Subcutaneous abdominal adipose tissue (tissue), 5 donors: ENCODE measurements around the gene SLC41A1.

ENCODE experiments used
- H3K27ac ChIP-seq: one replicate; pipeline ENCODE4 v1.7.0; 2013; ENCODE audit warnings: low read depth, mild to moderate bottlenecking, inconsistent platforms, low read length, moderate library complexity
- H3K27me3 ChIP-seq, 5 donors: one replicate each; pipeline ENCODE4 v1.7.0; 2013; ENCODE audit warnings: low read length in 5 of 5, inconsistent platforms in 1 of 5; ENCODE audit not compliant: control insufficient read depth in 5 of 5, insufficient read depth in 4 of 5
- H3K36me3 ChIP-seq, 5 donors: one replicate each; pipeline ENCODE4 v1.7.0; 2013; ENCODE audit warnings: low read length in 5 of 5; ENCODE audit not compliant: control insufficient read depth in 5 of 5, insufficient read depth in 5 of 5
- H3K4me1 ChIP-seq, 5 donors: one replicate each; pipeline ENCODE4 v1.7.0; 2013; ENCODE audit warnings: low read length in 5 of 5, mild to moderate bottlenecking in 3 of 5, moderate library complexity in 1 of 5; ENCODE audit not compliant: control insufficient read depth in 5 of 5, insufficient read depth in 5 of 5
- H3K4me3 ChIP-seq, 5 donors: one replicate each; pipeline ENCODE4 v1.7.0; 2013; ENCODE audit warnings: low read length in 5 of 5, low read depth in 1 of 5
- H3K9ac ChIP-seq, 5 donors: one replicate each; pipeline ENCODE4 v1.7.0; 2013; ENCODE audit warnings: low read length in 5 of 5, mild to moderate bottlenecking in 4 of 5, moderate library complexity in 3 of 5
- H3K9me3 ChIP-seq, 5 donors: one replicate each; pipeline ENCODE4 v1.7.0; 2013; ENCODE audit warnings: low read length in 5 of 5; ENCODE audit not compliant: control insufficient read depth in 5 of 5
- donor health status: healthy.
- donor health status: healthy.
- donor health status: healthy.
- donor health status: healthy.
- donor health status: healthy.

SLC41A1 gene

GRCh38 chr1:205749234-205750137 is 63.5 kb downstream of the SLC41A1 start:
- H3K9me3 ChIP-seq = no peaks in the 10 kb centered on the region
- H3K4me3 ChIP-seq = peak overlapping the region; percentile 67 to 97 (median 91)
- peaks cover 3 to 35% (median 30%) of the 10 kb centered on the region in 5 donors for H3K4me1 ChIP-seq
- H3K27me3 ChIP-seq = no peaks in the 10 kb centered on the region
- H3K36me3 ChIP-seq = no peaks in the 10 kb centered on the region
- H3K27ac ChIP-seq = peak overlapping the region; percentile 87
- H3K9ac ChIP-seq = peak overlapping the region; percentile 83 to 97 (median 92)

GRCh38 chr1:205748403-205749233 is 64.4 kb downstream of the SLC41A1 start:
- Histone ChIP-seq H3K27me3 (no peaks in the 10 kb centered on the region), H3K9ac (peak overlapping the region; percentile 83 to 97 (median 92)), H3K4me3 (peak overlapping the region; percentile 67 to 97 (median 91)), H3K36me3 (no peaks in the 10 kb centered on the region), H3K9me3 (no peaks in the 10 kb centered on the region), H3K4me1 (peaks cover 3 to 35% (median 30%) of the 10 kb centered on the region in 5 donors), H3K27ac (peak overlapping the region; percentile 87)

- H3K27me3 ChIP-seq = no peaks in the 10 kb centered on the region
- H3K4me1 ChIP-seq = peaks cover 3 to 35% (median 30%) of the 10 kb centered on the region in 5 donors
- peak overlapping the region in 3 of 5 donors; percentile 0 to 15 (median 4) for H3K9ac ChIP-seq
- H3K27ac ChIP-seq = peak overlapping the region; percentile 87
- H3K4me3 ChIP-seq = peak overlapping the region in 2 of 5 donors; percentile 4 to 7
- no peaks in the 10 kb centered on the region for H3K36me3 ChIP-seq
- H3K9me3 ChIP-seq = no peaks in the 10 kb centered on the region
These were observed 66.1 kb downstream of the SLC41A1 start for GRCh38 chr1:205746757-205747412.

- Histone ChIP-seq H3K27me3 (no peaks in the 10 kb centered on the region), H3K4me1 (peaks cover 3 to 33% (median 26%) of the 10 kb centered on the region in 5 donors), H3K36me3 (peaks cover 0 to 2% (median 0%) of the 10 kb centered on the region in 5 donors), H3K9me3 (no peaks in the 10 kb centered on the region), H3K9ac (no peak overlapping the region), H3K4me3 (no peak overlapping the region), H3K27ac (no peak overlapping the region)
These were observed 68.6 kb downstream of the SLC41A1 start for GRCh38 chr1:205744403-205744802.

- H3K9me3 ChIP-seq = no peaks in the 10 kb centered on the region
- H3K4me1 ChIP-seq = peaks cover 3 to 38% (median 30%) of the 10 kb centered on the region in 5 donors
- H3K4me3 ChIP-seq = no peak overlapping the region
- H3K36me3 ChIP-seq = peaks cover 0 to 2% (median 0%) of the 10 kb centered on the region in 5 donors
- H3K27me3 ChIP-seq = no peaks in the 10 kb centered on the region
- no peak overlapping the region for H3K27ac ChIP-seq
- no peak overlapping the region for H3K9ac ChIP-seq
These were observed 69.0 kb downstream of the SLC41A1 start for GRCh38 chr1:205743977-205744376.

- peaks cover 0 to 2% (median 0%) of the 10 kb centered on the region in 5 donors for H3K36me3 ChIP-seq
- H3K27ac ChIP-seq = no peak overlapping the region
- peaks cover 0 to 25% (median 14%) of the 10 kb centered on the region in 5 donors for H3K4me1 ChIP-seq
- no peak overlapping the region for H3K4me3 ChIP-seq
- H3K9me3 ChIP-seq = no peaks in the 10 kb centered on the region
- no peaks in the 10 kb centered on the region for H3K27me3 ChIP-seq
- peak overlapping the region in 1 of 5 donors; percentile 14 for H3K9ac ChIP-seq
These were observed 71.3 kb downstream of the SLC41A1 start for GRCh38 chr1:205741681-205742080.

GRCh38 chr1:205739348-205740160 is 73.4 kb downstream of the SLC41A1 start:
- Histone ChIP-seq H3K27me3 (no peaks in the 10 kb centered on the region), H3K9ac (no peak overlapping the region), H3K9me3 (no peaks in the 10 kb centered on the region), H3K4me1 (peaks cover 0 to 13% (median 9%) of the 10 kb centered on the region in 5 donors), H3K4me3 (no peak overlapping the region), H3K27ac (no peak overlapping the region), H3K36me3 (peaks cover 0 to 8% (median 3%) of the 10 kb centered on the region in 5 donors)
